WTC11 (cell line): ENCODE results near the gene ACO2. TPM values are rescaled to one million over a fixed set of nuclear protein-coding genes. Genes with fewer than 3 reads are reported as not detected.

Experiments used
- ATAC-seq: fragments of 200-7000 bp; cut with Tn5 transposase; 2 replicates; pipeline ENCODE4 v1.10.0; 2021; ENCODE audit warnings: mild to moderate bottlenecking, moderate library complexity
- CTCF ChIA-PET: fragments of 300-600 bp; sonication (Branson Sonifier 250); formaldehyde crosslinking; loops from one replicate; lab custom pipeline; 2021; ENCODE audit warnings: antibody characterized with exemption; lab: Charles Lee
- POLR2A ChIA-PET: fragments of 350-600 bp; sonication (Branson Sonifier 250); formaldehyde crosslinking; loops from one replicate; lab custom pipeline; 2021; ENCODE audit warnings: antibody characterized with exemption; lab: Charles Lee
- DNase-seq: peaks from one replicate; pipeline ENCODE4 v3.0.0; 2021; ENCODE audit warnings: low spot score
- H3K27ac Mint-ChIP-seq: 2 replicates; pipeline ENCODE4 v1.8.0; 2021; ENCODE audit warnings: mixed read lengths
- H3K27me3 Mint-ChIP-seq: 2 replicates; pipeline ENCODE4 v1.8.0; 2021; ENCODE audit warnings: low read depth, mild to moderate bottlenecking, moderate library complexity, mixed read lengths
- H3K36me3 Mint-ChIP-seq: 2 replicates; pipeline ENCODE4 v1.8.0; 2021; ENCODE audit warnings: mixed read lengths
- H3K4me1 Mint-ChIP-seq: 2 replicates; pipeline ENCODE4 v1.8.0; 2022; ENCODE audit warnings: mixed read lengths
- H3K4me3 Mint-ChIP-seq: 2 replicates; pipeline ENCODE4 v1.8.0; 2021; ENCODE audit warnings: mild to moderate bottlenecking, moderate library complexity, mixed read lengths
- H3K9me3 Mint-ChIP-seq: 2 replicates; pipeline ENCODE4 v1.8.0; 2021; ENCODE audit warnings: mixed read lengths
- CDX4 ChIP-seq: fragments of 250-450 bp; sonication (Bioruptor Pico); IDR thresholded peaks from 2 replicates; pipeline ENCODE4 v1.9.0; 2021; ENCODE audit warnings: moderate library complexity, mild to moderate bottlenecking, inconsistent platforms, borderline replicate concordance
- E2F4 ChIP-seq: sonication (generic); formaldehyde crosslinking; IDR thresholded peaks from 2 replicates; pipeline ENCODE4 v1.8.1; 2022; ENCODE audit warnings: low read depth, mild to moderate bottlenecking, moderate library complexity, missing genetic modification reagents, borderline replicate concordance
- EMX1 ChIP-seq: fragments of 250-450 bp; sonication (Bioruptor Pico); IDR thresholded peaks from 2 replicates; pipeline ENCODE4 v1.8.0; 2021; ENCODE audit warnings: mild to moderate bottlenecking
- ERG ChIP-seq: fragments of 250-450 bp; sonication (Bioruptor Pico); IDR thresholded peaks from 2 replicates; pipeline ENCODE4 v1.8.0; 2021; ENCODE audit warnings: mild to moderate bottlenecking
- ETV6 ChIP-seq: sonication (generic); formaldehyde crosslinking; IDR thresholded peaks from 2 replicates; pipeline ENCODE4 v1.8.1; 2022; ENCODE audit warnings: mild to moderate bottlenecking, missing genetic modification reagents
- FOXP4 ChIP-seq: sonication (generic); formaldehyde crosslinking; IDR thresholded peaks from 2 replicates; pipeline ENCODE4 v1.8.0; 2022; ENCODE audit warnings: mild to moderate bottlenecking, missing genetic modification reagents
- JUN ChIP-seq: sonication (generic); formaldehyde crosslinking; IDR thresholded peaks from 2 replicates; pipeline ENCODE4 v1.8.0; 2023; ENCODE audit warnings: mild to moderate bottlenecking, missing genetic modification reagents
- KAT7 ChIP-seq: sonication (generic); formaldehyde crosslinking; IDR thresholded peaks from 2 replicates; pipeline ENCODE4 v1.8.1; 2023; ENCODE audit warnings: missing genetic modification reagents, mild to moderate bottlenecking, borderline replicate concordance
- MXD4 ChIP-seq: fragments of 250-450 bp; sonication (Bioruptor Pico); IDR thresholded peaks from 2 replicates; pipeline ENCODE4 v1.8.0; 2021; ENCODE audit warnings: mild to moderate bottlenecking, moderate library complexity, borderline replicate concordance
- NR1H2 ChIP-seq: sonication (generic); formaldehyde crosslinking; IDR thresholded peaks from 2 replicates; pipeline ENCODE4 v1.9.0; 2021; ENCODE audit warnings: mild to moderate bottlenecking, moderate library complexity, missing genetic modification reagents
- PREB ChIP-seq: sonication (generic); formaldehyde crosslinking; IDR thresholded peaks from 2 replicates; pipeline ENCODE4 v1.8.1; 2022; ENCODE audit warnings: mild to moderate bottlenecking, missing genetic modification reagents, moderate library complexity, borderline replicate concordance
- PRRX2 ChIP-seq: fragments of 250-450 bp; sonication (Bioruptor Pico); IDR thresholded peaks from 2 replicates; pipeline ENCODE4 v1.8.0; 2021; ENCODE audit warnings: mild to moderate bottlenecking
- SMAD3 ChIP-seq: sonication (generic); formaldehyde crosslinking; IDR thresholded peaks from 2 replicates; pipeline ENCODE4 v1.8.0; 2022; ENCODE audit warnings: missing genetic modification reagents, mild to moderate bottlenecking, borderline replicate concordance
- ZBTB21 ChIP-seq: sonication (generic); formaldehyde crosslinking; IDR thresholded peaks from 2 replicates; pipeline ENCODE4 v1.8.1; 2023; ENCODE audit warnings: mild to moderate bottlenecking, missing genetic modification reagents, borderline replicate concordance
- ZNF138 ChIP-seq: sonication (generic); formaldehyde crosslinking; conservative IDR thresholded peaks from 2 replicates; pipeline ENCODE4 v1.8.1; 2022; ENCODE audit warnings: mild to moderate bottlenecking, moderate library complexity, missing genetic modification reagents
- ZNF232 ChIP-seq: sonication (generic); formaldehyde crosslinking; IDR thresholded peaks from 2 replicates; pipeline ENCODE4 v1.8.0; 2022; ENCODE audit warnings: mild to moderate bottlenecking, missing genetic modification reagents
- ZNF263 ChIP-seq: sonication (generic); formaldehyde crosslinking; IDR thresholded peaks from 2 replicates; pipeline ENCODE4 v1.8.1; 2022; ENCODE audit warnings: low read depth, mild to moderate bottlenecking, moderate library complexity, missing genetic modification reagents
- ZNF317 ChIP-seq: sonication (generic); formaldehyde crosslinking; IDR thresholded peaks from 2 replicates; pipeline ENCODE4 v1.8.1; 2023; ENCODE audit warnings: low read depth, mild to moderate bottlenecking, moderate library complexity, missing genetic modification reagents, borderline replicate concordance
- ZNF423 ChIP-seq: fragments of 250-450 bp; sonication (Bioruptor Pico); IDR thresholded peaks from 2 replicates; pipeline ENCODE4 v2.1.2; 2022; ENCODE audit warnings: mild to moderate bottlenecking, moderate library complexity
- ZNF425 ChIP-seq: fragments of 250-450 bp; sonication (Bioruptor Pico); conservative IDR thresholded peaks from 2 replicates; pipeline ENCODE4 v1.9.0; 2021; ENCODE audit warnings: mild to moderate bottlenecking
- total RNA-seq: library from RNA; stranded (reverse); gene quantifications from 3 replicates; pipeline ENCODE4 v1.2.3, GENCODE V29; 2021

The ACO2 gene
- total RNA-seq, 1 experiment from 2014 or later: 104 TPM

- Mint-ChIP-seq H3K9me3 (no peaks in the 10 kb centered on the region), H3K27me3 (no peaks in the 10 kb centered on the region), H3K36me3 (peaks cover 4% of the 10 kb centered on the region; the same call in 1 of the 2 replicates), H3K4me3 (no peak overlapping the region), H3K27ac (no peak overlapping the region), H3K4me1 (peaks cover 28% of the 10 kb centered on the region)
- DNase-seq: no peak
- ATAC-seq: no peak
- ChIA-PET CTCF (interaction anchor here (1.6 kb wide), 1 partner anchor 136 kb away, joined by 5 read pairs; no protein-coding TSS in a partner anchor), POLR2A (no interaction called here)
- TF ChIP-seq PREB (CRISPR knock-in tag): no peak
These were observed 71.4 kb downstream of the ACO2 start for GRCh38 chr22:41540365-41540764.

GRCh38 chr22:41541484-41541883 lies 72.6 kb downstream of the ACO2 start:
- no peak overlapping the region for H3K27ac Mint-ChIP-seq
- H3K4me3 Mint-ChIP-seq: peak overlapping the region; percentile 4; the same call in 1 of the 2 replicates
- ATAC-seq (no peak), DNase-seq (no peak)
- ChIA-PET POLR2A (no interaction called here), CTCF (interaction anchor here (0.8 to 1.5 kb wide), 3 partner anchors 9 to 24 kb away, joined by 3 to 5 read pairs (median 3); no protein-coding TSS in a partner anchor)
- H3K4me1 Mint-ChIP-seq: peaks cover 28% of the 10 kb centered on the region
- no peak for TF ChIP-seq ERG (CRISPR knock-in tag)
- no peak for TF ChIP-seq ZNF423 (CRISPR knock-in tag)
- no peak for TF ChIP-seq ZNF317
- no peak for TF ChIP-seq ZBTB21 (CRISPR knock-in tag)
- TF ChIP-seq ZNF138 (CRISPR knock-in tag): no peak
- no peak for TF ChIP-seq CDX4 (CRISPR knock-in tag)
- no peak for TF ChIP-seq KAT7 (CRISPR knock-in tag)
- no peak for TF ChIP-seq E2F4 (CRISPR knock-in tag)
- no peak for TF ChIP-seq FOXP4 (CRISPR knock-in tag)
- TF ChIP-seq JUN (CRISPR knock-in tag): no peak
- TF ChIP-seq PRRX2 (CRISPR knock-in tag): no peak
- TF ChIP-seq ETV6: no peak
- TF ChIP-seq EMX1 (CRISPR knock-in tag): no peak
- no peak for TF ChIP-seq ZNF232
- no peak for TF ChIP-seq NR1H2 (CRISPR knock-in tag)
- TF ChIP-seq MXD4: no peak
- no peak for TF ChIP-seq ZNF263 (CRISPR knock-in tag)
- TF ChIP-seq SMAD3 (CRISPR knock-in tag): no peak
- TF ChIP-seq ZNF425 (CRISPR knock-in tag): no peak
- no peaks in the 10 kb centered on the region; the same call in 1 of the 2 replicates for H3K27me3 Mint-ChIP-seq
- H3K36me3 Mint-ChIP-seq: peaks cover 4% of the 10 kb centered on the region; the same call in 1 of the 2 replicates
- H3K9me3 Mint-ChIP-seq: no peaks in the 10 kb centered on the region
